ELR (cell line): ENCODE data around the gene TEX264.
"Not testable (repeated sequence)": the region's sequence is repeated elsewhere in the genome, so short reads cannot be mapped to it uniquely, and the experiment has no call there.

Experiments used
- DNase-seq: peaks from one replicate; pipeline ENCODE4 v3.0.0-alpha.2; 2015; ENCODE audit warnings: low read depth

Gene TEX264

GRCh38 chr3:51670823-51671733 is at the start of gene TEX264:
TEX264 (plus strand) TSS chr3:51671252; CDS start chr3:51674305, 3,053 bp downstream.
- peak; percentile 85 for DNase-seq

- DNase-seq: peak; percentile 30
Measured at GRCh38 chr3:51622413-51622812, 48.6 kb upstream of the TEX264 start.

- DNase-seq: no peak
Measured at GRCh38 chr3:51622868-51623267, 48.2 kb upstream of the TEX264 start.

GRCh38 chr3:51630513-51630912 is 40.5 kb upstream of the TEX264 start:
- no peak for DNase-seq

- no peak for DNase-seq
Measured at GRCh38 chr3:51637144-51637940, 33.7 kb upstream of the TEX264 start.

- DNase-seq: peak; percentile 77
Measured at GRCh38 chr3:51637941-51638471, 33.0 kb upstream of the TEX264 start.

- DNase-seq: peak; percentile 26
Measured at GRCh38 chr3:51642462-51642861, 28.6 kb upstream of the TEX264 start.

GRCh38 chr3:51646091-51646490 is 25.0 kb upstream of the TEX264 start:
- no peak for DNase-seq

GRCh38 chr3:51652103-51652502 is 18.9 kb upstream of the TEX264 start:
- DNase-seq: not testable (repeated sequence)

- DNase-seq: not testable (repeated sequence)
Measured at GRCh38 chr3:51653409-51653808, 17.6 kb upstream of the TEX264 start.

GRCh38 chr3:51657234-51657633 is 13.8 kb upstream of the TEX264 start:
- DNase-seq: no peak

- DNase-seq: no peak
Measured at GRCh38 chr3:51659942-51660341, 11.1 kb upstream of the TEX264 start.

GRCh38 chr3:51662456-51662855 is 8.6 kb upstream of the TEX264 start:
- no peak for DNase-seq

- peak; percentile 38 for DNase-seq
Measured at GRCh38 chr3:51668756-51669155, 2.3 kb upstream of the TEX264 start.

GRCh38 chr3:51669241-51670052 is 1.6 kb upstream of the TEX264 start:
- peak; percentile 86 for DNase-seq

- DNase-seq: no peak
Measured at GRCh38 chr3:51670053-51670822, 814 bp upstream of the TEX264 start.

GRCh38 chr3:51671734-51672475 is 853 bp downstream of the TEX264 start:
- peak; percentile 83 for DNase-seq

GRCh38 chr3:51673181-51673801 is 2.2 kb downstream of the TEX264 start:
- no peak for DNase-seq

GRCh38 chr3:51673802-51674654 is 3.0 kb downstream of the TEX264 start:
- no peak for DNase-seq
